ENCODE data around the gene PRMT2.
"Not testable (repeated sequence)": the region's sequence is repeated elsewhere in the genome, so short reads cannot be mapped to it uniquely, and the experiment has no call there.

The PRMT2 gene

DNA sequence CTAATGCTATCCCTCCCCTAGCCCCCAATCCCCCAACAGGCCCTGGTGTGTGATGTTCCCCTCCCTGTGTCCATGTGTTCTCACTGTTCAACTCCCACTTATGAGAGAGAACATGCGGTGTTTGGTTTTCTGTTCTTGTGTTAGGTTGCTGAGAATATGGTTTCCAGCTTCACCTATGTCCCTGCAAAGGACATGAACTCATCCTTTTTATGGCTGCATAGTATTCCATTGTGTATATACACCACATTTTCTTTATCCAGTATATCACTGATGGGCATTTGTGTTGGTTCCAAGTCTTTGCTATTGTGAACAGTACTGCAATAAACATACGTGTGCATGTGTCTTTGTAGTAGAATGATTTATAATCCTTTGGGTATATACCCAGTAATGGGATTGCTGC lies 41.1 kb downstream of the PRMT2 start:
- WGBS = 89% methylated on average over 1 of the region's 2 CpGs
- H3K18ac ChIP-seq (ENCODE audit: low read depth in 1 of 2, low read length in 2 of 2); H2BK120ac ChIP-seq (ENCODE audit: low read depth, low read length); H3K4me1 ChIP-seq (ENCODE audit: control insufficient read depth, insufficient read depth, low read depth, low read length); H2BK15ac ChIP-seq (ENCODE audit: low read depth, poor library complexity, severe bottlenecking); H2BK5ac ChIP-seq (ENCODE audit: low read depth, low read length, poor library complexity, severe bottlenecking); DNase-seq; H3K14ac ChIP-seq (ENCODE audit: low read length in 2 of 2); H3K79me1 ChIP-seq (replicated peaks; ENCODE audit: low read length, poor library complexity, severe bottlenecking); H2AK5ac ChIP-seq (ENCODE audit: low read length, severe bottlenecking); H3K4me3 ChIP-seq (ENCODE audit: insufficient read depth in 1 of 2, low read depth in 1 of 2, low read length in 2 of 2); H3K9ac ChIP-seq (ENCODE audit: low read length); H4K8ac ChIP-seq (ENCODE audit: low read length); H3K4ac ChIP-seq (ENCODE audit: low read depth in 1 of 2, low read length in 2 of 2); H2AFZ ChIP-seq (ENCODE audit: low read depth, low read length); H4K91ac ChIP-seq (ENCODE audit: low read length); H2BK12ac ChIP-seq (ENCODE audit: low read length in 2 of 2); H3K36me3 ChIP-seq (ENCODE audit: control insufficient read depth in 1 of 2, insufficient read depth in 2 of 2, low read depth in 1 of 2, low read length in 2 of 2); H3K23ac ChIP-seq (ENCODE audit: low read length in 2 of 2); H3K9me3 ChIP-seq (ENCODE audit: control insufficient read depth, low read length); H3K4me2 ChIP-seq (ENCODE audit: low read length, poor library complexity, severe bottlenecking); H3K27ac ChIP-seq (ENCODE audit: low read length, poor library complexity, severe bottlenecking): not testable (repeated sequence)
- peaks cover 7 to 20% of the 10 kb centered on the region in 2 experiments for H3K27me3 ChIP-seq (ENCODE audit: control insufficient read depth in 1 of 2, insufficient read depth in 1 of 2, low read length in 2 of 2)

- not testable (repeated sequence) for H2BK5ac ChIP-seq (ENCODE audit: low read depth, low read length, poor library complexity, severe bottlenecking); H3K18ac ChIP-seq (ENCODE audit: low read depth in 1 of 2, low read length in 2 of 2); H4K8ac ChIP-seq (ENCODE audit: low read length); H3K14ac ChIP-seq (ENCODE audit: low read length in 2 of 2); H3K23ac ChIP-seq (ENCODE audit: low read length in 2 of 2); H3K4me3 ChIP-seq (ENCODE audit: insufficient read depth in 1 of 2, low read depth in 1 of 2, low read length in 2 of 2); H2AK5ac ChIP-seq (ENCODE audit: low read length, severe bottlenecking); H3K4me1 ChIP-seq (ENCODE audit: control insufficient read depth, insufficient read depth, low read depth, low read length); H3K36me3 ChIP-seq (ENCODE audit: control insufficient read depth in 1 of 2, insufficient read depth in 2 of 2, low read depth in 1 of 2, low read length in 2 of 2); H3K4ac ChIP-seq (ENCODE audit: low read depth in 1 of 2, low read length in 2 of 2); H2AFZ ChIP-seq (ENCODE audit: low read depth, low read length); H2BK15ac ChIP-seq (ENCODE audit: low read depth, poor library complexity, severe bottlenecking); H3K9ac ChIP-seq (ENCODE audit: low read length); H3K27ac ChIP-seq (ENCODE audit: low read length, poor library complexity, severe bottlenecking); H3K79me1 ChIP-seq (replicated peaks; ENCODE audit: low read length, poor library complexity, severe bottlenecking); H4K91ac ChIP-seq (ENCODE audit: low read length); H3K4me2 ChIP-seq (ENCODE audit: low read length, poor library complexity, severe bottlenecking); H2BK120ac ChIP-seq (ENCODE audit: low read depth, low read length); H3K9me3 ChIP-seq (ENCODE audit: control insufficient read depth, low read length); H2BK12ac ChIP-seq (ENCODE audit: low read length in 2 of 2)
- WGBS = 85% methylated on average over 5 of the region's 5 CpGs
- peaks cover 7 to 12% of the 10 kb centered on the region in 2 experiments for H3K27me3 ChIP-seq (ENCODE audit: control insufficient read depth in 1 of 2, insufficient read depth in 1 of 2, low read length in 2 of 2)
- peak; percentile 32 for DNase-seq
Measured at GRCh38 chr21:46681593-46681992, 46.1 kb downstream of the PRMT2 start.

- H3K27me3 ChIP-seq (ENCODE audit: control insufficient read depth in 1 of 2, insufficient read depth in 1 of 2, low read length in 2 of 2); H3K4me1 ChIP-seq (ENCODE audit: control insufficient read depth, insufficient read depth, low read depth, low read length); H3K27ac ChIP-seq (ENCODE audit: low read length, poor library complexity, severe bottlenecking); H2BK15ac ChIP-seq (ENCODE audit: low read depth, poor library complexity, severe bottlenecking); DNase-seq; H3K9me3 ChIP-seq (ENCODE audit: control insufficient read depth, low read length); H4K8ac ChIP-seq (ENCODE audit: low read length); H2BK120ac ChIP-seq (ENCODE audit: low read depth, low read length); H3K23ac ChIP-seq (ENCODE audit: low read length in 2 of 2); H2BK12ac ChIP-seq (ENCODE audit: low read length in 2 of 2); H3K4ac ChIP-seq (ENCODE audit: low read depth in 1 of 2, low read length in 2 of 2); H2BK5ac ChIP-seq (ENCODE audit: low read depth, low read length, poor library complexity, severe bottlenecking); H3K4me3 ChIP-seq (ENCODE audit: insufficient read depth in 1 of 2, low read depth in 1 of 2, low read length in 2 of 2); H4K91ac ChIP-seq (ENCODE audit: low read length); H3K14ac ChIP-seq (ENCODE audit: low read length in 2 of 2); H2AK5ac ChIP-seq (ENCODE audit: low read length, severe bottlenecking); H2AFZ ChIP-seq (ENCODE audit: low read depth, low read length); H3K18ac ChIP-seq (ENCODE audit: low read depth in 1 of 2, low read length in 2 of 2); H3K36me3 ChIP-seq (ENCODE audit: control insufficient read depth in 1 of 2, insufficient read depth in 2 of 2, low read depth in 1 of 2, low read length in 2 of 2); H3K9ac ChIP-seq (ENCODE audit: low read length); H3K4me2 ChIP-seq (ENCODE audit: low read length, poor library complexity, severe bottlenecking); H3K79me1 ChIP-seq (replicated peaks; ENCODE audit: low read length, poor library complexity, severe bottlenecking): not testable (repeated sequence)
- WGBS = no CpG with 5 or more reads among the region's 81 CpGs
Measured at GRCh38 chr21:46698652-46699051, 63.2 kb downstream of the PRMT2 start.

- not testable (repeated sequence) for DNase-seq; H3K4me2 ChIP-seq (ENCODE audit: low read length, poor library complexity, severe bottlenecking); H3K9ac ChIP-seq (ENCODE audit: low read length); H2BK12ac ChIP-seq (ENCODE audit: low read length in 2 of 2); H3K23ac ChIP-seq (ENCODE audit: low read length in 2 of 2); H3K4ac ChIP-seq (ENCODE audit: low read depth in 1 of 2, low read length in 2 of 2); H3K27ac ChIP-seq (ENCODE audit: low read length, poor library complexity, severe bottlenecking); H3K9me3 ChIP-seq (ENCODE audit: control insufficient read depth, low read length); H3K4me1 ChIP-seq (ENCODE audit: control insufficient read depth, insufficient read depth, low read depth, low read length); H2AFZ ChIP-seq (ENCODE audit: low read depth, low read length); H3K14ac ChIP-seq (ENCODE audit: low read length in 2 of 2); H4K91ac ChIP-seq (ENCODE audit: low read length); H3K18ac ChIP-seq (ENCODE audit: low read depth in 1 of 2, low read length in 2 of 2); H2BK120ac ChIP-seq (ENCODE audit: low read depth, low read length); H2AK5ac ChIP-seq (ENCODE audit: low read length, severe bottlenecking); H3K27me3 ChIP-seq (ENCODE audit: control insufficient read depth in 1 of 2, insufficient read depth in 1 of 2, low read length in 2 of 2); H3K79me1 ChIP-seq (replicated peaks; ENCODE audit: low read length, poor library complexity, severe bottlenecking); H3K36me3 ChIP-seq (ENCODE audit: control insufficient read depth in 1 of 2, insufficient read depth in 2 of 2, low read depth in 1 of 2, low read length in 2 of 2); H2BK5ac ChIP-seq (ENCODE audit: low read depth, low read length, poor library complexity, severe bottlenecking); H3K4me3 ChIP-seq (ENCODE audit: insufficient read depth in 1 of 2, low read depth in 1 of 2, low read length in 2 of 2); H2BK15ac ChIP-seq (ENCODE audit: low read depth, poor library complexity, severe bottlenecking); H4K8ac ChIP-seq (ENCODE audit: low read length)
- WGBS = no CpG with 5 or more reads among the region's 69 CpGs
Measured at GRCh38 chr21:46699104-46699503, 63.6 kb downstream of the PRMT2 start.
